Adrenal gland (tissue), 5 donors: Measurements from ENCODE around the gene CNGA1.

ENCODE experiments used
- POLR2A ChIP-seq, 2 donors: fragments of 450-650 bp; IDR thresholded peaks; one replicate each; pipeline ENCODE4 v1.6.1; 2017; ENCODE audit warnings: antibody characterized with exemption in 2 of 2, mild to moderate bottlenecking in 2 of 2, moderate library complexity in 1 of 2
- TF ChIP-seq, protein P1 (sequence below), 6 experiments: fragments of 450-650 bp in 4 of 6; fragments of 200-600 bp in 2 of 6; sonication (generic) in 1 of 6; IDR thresholded peaks; 1 replicate in 5 of 6; 2 replicates in 1 of 6; pipeline versions ENCODE4 v1.5.1 to v1.8.0; 2016 to 2021; ENCODE audit warnings: antibody characterized with exemption in 6 of 6, mild to moderate bottlenecking in 2 of 6, moderate library complexity in 1 of 6
- donor health status: DM: no; HTN: no; CAD: no.

DNA sequence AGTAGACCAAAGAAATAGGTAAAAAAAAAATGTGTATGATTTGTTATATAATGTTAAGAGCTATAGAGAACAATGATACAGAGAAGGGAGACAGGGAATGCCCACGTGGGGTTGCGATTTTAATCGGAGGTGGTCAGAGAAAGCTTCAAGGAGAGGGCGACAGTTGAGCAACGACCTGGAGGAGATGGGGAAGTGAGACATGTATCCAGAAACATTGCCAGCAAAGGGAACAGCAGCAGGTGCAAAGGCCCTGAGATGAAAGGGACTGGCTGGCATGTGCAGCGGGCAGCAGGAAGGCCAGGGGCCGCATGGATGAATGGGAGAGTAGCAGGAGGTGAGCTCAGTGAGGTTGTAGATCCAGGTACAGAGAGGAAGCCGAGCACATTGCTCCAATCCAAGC is 33.0 kb upstream of the CNGA1 start:
- TF ChIP-seq, protein P1, sequence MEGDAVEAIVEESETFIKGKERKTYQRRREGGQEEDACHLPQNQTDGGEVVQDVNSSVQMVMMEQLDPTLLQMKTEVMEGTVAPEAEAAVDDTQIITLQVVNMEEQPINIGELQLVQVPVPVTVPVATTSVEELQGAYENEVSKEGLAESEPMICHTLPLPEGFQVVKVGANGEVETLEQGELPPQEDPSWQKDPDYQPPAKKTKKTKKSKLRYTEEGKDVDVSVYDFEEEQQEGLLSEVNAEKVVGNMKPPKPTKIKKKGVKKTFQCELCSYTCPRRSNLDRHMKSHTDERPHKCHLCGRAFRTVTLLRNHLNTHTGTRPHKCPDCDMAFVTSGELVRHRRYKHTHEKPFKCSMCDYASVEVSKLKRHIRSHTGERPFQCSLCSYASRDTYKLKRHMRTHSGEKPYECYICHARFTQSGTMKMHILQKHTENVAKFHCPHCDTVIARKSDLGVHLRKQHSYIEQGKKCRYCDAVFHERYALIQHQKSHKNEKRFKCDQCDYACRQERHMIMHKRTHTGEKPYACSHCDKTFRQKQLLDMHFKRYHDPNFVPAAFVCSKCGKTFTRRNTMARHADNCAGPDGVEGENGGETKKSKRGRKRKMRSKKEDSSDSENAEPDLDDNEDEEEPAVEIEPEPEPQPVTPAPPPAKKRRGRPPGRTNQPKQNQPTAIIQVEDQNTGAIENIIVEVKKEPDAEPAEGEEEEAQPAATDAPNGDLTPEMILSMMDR (IDR thresholded peaks at IDR 0.05), result no peak
- TF ChIP-seq POLR2A (IDR thresholded peaks at IDR 0.05), result no peak
